Ammon's horn (tissue), 1 donor: ENCODE results near the gene ZNF561.
"Not testable (repeated sequence)": the region's sequence is repeated elsewhere in the genome, so short reads cannot be mapped to it uniquely, and the experiment has no call there.

ENCODE experiments used
- DNase-seq: peaks from one replicate; pipeline ENCODE4 v3.0.0-alpha.2; 2016; ENCODE audit warnings: low spot score

The ZNF561 gene

DNA sequence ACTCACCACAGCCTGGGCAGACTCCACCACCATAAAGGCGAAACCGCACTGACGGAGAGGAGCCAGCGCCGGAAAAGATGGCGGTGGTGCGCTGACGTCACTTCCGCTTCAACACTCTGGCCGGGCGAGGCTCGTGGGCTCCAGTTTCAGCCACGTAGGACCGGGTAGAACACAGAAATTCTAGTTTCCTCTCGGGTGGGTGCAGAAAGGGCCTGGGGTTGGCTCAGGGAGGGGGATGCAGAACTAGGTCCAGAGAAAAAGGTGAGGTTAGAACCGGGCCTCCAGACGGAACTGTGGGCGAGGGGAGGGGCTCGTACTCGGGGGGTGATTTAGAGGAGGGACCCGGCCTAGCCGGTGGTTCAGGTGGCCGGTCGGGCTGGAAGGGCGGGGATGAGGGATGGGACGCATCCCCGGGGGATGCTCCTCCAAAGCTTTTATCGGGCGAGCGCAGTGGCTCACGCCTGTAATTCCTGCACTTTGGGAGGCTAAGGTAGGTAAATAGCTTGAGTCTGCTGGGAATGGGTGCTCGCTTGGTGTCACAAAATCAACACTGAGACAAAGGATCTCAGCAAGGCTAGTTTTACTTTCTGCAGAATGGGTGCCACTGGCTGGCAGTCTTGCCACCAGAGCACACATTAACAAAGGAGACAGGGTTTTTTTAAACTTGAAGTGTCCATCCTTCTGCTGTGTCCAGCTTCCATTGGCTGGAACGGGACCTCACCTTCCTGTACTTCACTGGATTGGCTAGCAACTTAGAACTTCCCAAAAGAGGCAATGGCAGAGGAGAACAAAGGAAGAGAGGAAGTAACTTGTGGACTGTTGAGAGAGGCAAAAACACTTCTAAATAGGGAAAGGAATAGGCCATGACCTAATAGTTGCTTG, at the start of gene ZNF561:
Gene ZNF561, minus strand, starts transcription at position 77 of the 882 bp plus-strand sequence. CDS start 1,776 bp downstream, outside the sequence.
- peak; percentile 94 for DNase-seq

DNA sequence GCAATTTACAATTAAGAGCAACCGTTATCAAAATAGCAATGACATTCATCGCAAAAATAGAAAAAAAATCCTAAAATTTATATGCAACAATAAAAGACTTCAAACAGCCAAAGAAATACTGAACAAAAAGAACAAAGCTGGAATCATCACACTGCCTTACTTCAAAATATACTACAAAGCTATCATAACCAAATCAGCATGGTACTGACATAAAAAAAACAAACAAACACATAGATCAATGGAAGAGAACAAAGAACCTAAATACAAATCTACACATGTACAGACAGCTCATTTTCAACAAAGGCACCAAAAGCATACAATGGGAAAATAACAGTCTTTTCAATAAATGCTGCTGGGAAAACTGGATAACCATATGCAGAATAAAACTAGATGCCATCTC, 47.5 kb upstream of the ZNF561 start:
- DNase-seq = no peak

DNA sequence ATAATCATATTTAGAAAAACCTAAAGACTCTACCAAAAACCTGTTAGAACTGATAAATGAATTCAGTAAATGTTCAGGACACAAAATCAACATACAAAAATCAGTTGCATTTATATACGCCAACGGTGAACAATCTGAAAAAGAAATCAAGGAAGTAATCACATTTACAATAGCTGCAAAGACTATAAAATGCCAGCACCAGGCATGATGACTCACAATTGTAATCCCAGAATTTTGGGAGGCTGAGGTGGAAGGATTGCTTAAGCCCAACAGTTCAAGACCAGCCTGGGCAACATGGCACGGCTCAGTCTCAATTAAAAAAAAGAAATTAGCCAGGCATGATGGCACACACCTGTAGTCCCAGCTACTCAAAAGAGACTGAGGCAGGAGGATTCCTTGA, 46.9 kb upstream of the ZNF561 start:
- DNase-seq = no peak

DNA sequence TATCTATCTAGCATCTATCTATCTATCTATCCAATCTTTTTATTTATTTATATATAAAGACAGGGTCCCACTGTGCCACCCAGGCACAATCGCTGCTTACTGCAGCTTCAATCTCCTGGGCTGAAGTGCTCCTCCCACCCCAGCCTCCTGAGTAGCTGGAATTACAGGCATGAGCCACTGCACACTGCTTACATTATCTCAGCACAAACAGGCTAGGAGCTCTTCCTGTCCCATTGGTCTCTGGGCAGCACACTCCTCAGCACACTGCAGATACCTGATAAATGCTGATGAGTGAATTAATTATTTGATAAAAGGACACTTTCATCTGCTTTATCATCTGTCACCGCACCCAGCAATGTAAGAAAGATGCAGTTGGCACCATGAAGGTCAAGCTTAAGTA, 37.7 kb upstream of the ZNF561 start:
- DNase-seq = no peak

DNA sequence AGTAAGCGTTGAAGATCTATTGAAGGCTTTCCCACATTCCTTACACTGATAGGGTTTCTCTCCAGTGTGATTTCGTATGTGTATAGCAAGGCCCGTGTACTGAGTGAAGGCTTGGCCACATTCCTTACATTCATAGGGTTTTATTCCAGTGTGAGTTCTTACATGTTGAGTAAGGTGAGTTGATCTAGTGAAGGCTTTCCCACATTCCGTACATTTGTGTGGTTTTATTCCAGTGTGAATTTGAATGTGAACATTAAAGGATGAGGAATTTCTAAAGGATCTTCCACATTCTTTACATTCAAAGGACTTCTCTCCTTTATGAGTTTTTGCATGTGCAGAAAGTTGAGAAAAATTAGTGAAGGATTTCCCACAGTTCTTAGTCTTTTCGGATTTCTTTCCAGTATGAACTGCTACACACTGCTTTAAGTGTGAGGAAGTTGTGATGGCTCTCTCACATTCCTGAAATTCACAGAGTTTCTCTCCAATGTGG, 32.1 kb upstream of the ZNF561 start:
- DNase-seq = not testable (repeated sequence)

DNA sequence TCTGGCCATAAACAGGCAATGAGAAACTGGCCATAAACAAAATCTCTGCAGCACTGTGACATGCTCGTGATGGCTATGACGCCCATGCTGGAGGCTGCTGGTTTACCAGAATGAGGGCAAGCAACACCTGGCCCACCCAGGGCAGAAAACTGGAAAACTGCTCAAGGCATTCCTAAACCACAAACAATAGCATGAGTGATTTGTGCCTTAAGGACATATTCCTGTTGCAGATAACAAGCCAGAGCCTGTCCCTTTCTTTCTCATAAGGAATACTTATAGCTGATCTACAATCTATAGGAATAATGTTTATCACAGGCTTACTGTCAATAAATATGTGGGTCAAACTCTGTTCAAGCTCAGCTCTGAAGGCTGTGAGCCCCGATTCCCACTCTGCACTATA, 30.4 kb upstream of the ZNF561 start:
- not testable (repeated sequence) for DNase-seq

DNA sequence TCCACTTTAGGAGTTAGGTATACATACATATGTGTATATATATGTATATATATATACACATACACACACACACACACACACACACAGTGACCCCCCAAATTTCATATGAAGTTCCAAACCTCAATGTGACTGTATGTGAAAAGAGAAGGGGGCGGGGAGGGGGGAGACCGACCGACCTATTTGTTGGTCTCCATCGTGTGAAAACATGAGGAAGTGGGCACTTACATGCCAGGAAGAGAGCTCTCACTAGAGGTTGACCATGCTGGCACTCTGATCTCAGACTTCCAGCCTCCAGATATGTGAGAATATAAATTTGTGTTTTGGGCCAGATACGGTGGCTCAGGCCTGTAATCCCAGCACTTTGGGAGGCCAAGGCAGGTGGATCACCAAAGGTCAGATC, 29.3 kb upstream of the ZNF561 start:
- no peak for DNase-seq

DNA sequence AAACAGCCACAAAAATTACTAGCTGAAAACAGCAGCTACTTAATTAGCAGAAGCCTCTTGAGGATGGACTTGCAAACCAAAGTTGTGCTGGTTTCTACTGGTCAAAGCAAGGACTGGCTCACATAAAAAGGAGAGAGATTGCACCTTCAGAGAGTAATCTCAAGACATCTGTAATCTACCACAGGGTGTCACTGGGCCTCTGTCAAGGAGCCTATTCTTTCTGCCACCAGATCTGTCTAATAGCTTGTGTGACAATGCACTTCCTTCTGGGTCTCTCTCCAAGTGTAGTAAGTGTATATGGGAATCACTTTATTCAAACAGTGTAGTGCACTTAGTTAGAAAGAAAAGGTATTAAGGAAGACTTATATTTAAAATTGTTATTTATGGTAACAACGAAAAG, 24.4 kb upstream of the ZNF561 start:
- DNase-seq = peak; percentile 5

DNA sequence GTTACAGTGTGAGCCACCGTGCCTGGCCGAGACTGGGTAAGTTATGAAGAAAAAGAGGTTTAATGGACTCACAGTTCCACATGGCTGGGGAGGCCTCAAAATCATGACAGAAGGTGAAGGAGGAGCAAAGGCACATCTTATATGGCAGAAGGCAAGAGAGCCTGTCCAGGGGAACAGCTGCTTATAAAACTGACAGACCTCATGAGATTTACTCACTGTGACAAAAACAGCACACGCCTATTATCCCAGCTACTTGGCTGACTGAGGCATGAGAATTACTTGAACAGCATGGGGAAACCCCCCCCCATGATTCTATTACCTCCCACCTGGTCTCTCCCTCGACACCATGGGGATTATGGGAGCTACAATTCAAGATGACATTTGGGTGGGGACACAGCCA, 23.4 kb upstream of the ZNF561 start:
- peak; percentile 17 for DNase-seq

DNA sequence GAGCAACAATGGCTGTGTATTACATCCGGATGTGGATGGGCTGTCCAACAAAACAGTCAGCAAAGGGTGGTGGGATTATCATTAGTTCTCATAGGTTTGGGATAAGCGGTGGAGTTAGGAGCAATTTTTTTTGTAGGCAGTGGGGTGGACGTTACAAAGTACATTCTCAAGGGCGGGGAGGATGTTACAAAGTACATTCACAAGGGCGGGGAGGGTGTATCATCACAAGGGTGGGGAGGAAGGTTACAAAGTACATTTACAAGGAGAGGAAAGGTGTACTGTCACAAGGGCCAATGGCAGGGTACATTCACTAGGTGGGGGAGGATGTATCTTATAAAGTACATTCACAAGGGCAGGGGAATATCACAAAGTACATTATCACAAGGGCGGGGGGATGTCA, 20.8 kb upstream of the ZNF561 start:
- no peak for DNase-seq

DNA sequence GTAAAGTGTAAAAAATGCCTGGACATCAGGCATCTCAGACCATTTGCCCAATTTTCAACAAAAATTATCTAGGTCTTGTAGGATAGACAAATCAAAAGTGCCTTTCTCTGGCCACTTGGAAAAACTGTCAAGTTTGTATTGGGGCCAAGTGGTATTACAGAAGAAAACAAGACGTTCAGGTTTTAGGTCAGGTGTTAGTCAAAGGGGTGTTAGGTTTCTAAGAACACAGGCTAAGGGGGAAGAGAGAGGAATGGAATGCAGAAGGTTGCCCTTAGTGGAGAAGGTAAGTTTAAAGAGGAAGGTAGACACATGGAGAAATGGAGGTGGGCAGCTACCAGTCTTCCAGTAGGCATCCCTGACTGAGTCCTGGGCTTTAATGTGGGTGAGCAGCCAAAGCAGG, 19.9 kb upstream of the ZNF561 start:
- DNase-seq = no peak

DNA sequence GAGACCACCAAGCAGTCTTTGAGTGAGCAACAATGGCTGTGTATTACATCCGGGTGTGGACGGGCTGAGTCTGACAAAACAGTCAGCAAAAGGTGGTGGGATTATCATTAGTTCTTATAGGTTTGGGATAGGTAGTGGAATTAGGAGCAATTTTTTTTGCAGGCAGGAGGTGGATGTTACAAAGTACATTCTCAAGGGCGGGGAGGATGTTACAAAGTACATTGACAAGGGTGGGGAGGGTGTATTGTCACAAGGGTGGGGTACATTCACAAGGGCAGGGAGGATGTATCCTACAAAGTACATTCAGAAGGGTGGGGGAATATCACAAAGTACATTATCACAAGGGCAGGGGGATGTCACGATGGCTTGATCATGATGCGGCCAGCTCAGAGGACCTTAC, 15.0 kb upstream of the ZNF561 start:
- DNase-seq = no peak

DNA sequence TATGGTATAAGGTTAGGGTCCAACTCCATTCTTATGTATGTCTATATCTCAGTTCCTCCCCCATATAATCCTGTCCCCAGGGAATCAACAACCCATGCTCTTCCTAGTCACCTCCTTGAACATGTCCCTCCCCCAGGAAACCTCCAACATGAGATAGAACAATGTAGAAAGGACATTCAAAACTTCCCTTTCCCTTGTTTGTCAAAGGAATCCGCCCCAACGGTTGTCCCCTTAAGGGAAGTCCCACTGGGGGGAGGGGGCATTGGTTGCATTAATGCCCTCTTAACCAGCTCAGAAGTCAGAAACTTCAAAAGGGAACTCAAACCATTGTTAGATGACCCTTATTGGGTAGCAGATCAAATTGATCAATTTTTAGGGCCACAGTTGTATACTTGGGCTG, 6.8 kb upstream of the ZNF561 start:
- DNase-seq = no peak

DNA sequence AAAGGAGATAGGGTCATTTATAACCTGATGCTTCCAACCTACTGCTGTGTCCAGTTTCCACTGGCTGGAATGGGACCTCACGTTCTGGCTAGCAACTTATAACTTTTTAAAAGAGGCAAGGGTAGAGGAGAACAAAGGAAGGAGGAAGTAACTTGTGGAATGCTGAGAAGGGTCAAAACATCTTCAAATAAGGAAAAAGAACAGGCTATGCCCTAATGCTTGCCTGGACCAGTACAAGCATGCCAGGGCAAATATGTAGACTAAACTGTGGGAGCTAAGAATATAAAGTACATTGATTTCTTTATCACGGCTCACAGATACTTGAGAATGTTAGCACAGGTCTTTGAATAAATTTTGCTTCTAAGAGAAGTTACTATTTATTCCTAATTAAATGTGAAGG, 1.5 kb upstream of the ZNF561 start:
- no peak for DNase-seq

DNA sequence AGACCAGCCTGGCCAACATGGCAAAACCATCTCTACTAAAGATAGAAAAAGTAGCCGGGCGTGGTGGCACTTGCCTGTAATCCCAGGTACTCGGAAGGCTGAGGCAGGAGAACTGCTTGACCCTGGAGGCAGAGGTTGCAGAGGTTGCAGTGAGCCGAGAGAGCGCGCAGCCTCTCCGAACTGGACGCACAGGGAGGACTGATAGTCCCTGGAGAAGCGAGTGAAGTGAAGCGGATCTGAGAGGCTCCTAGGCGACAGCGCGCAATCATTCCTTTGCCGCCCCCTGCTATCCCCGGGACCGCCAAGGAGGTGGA, 233 bp downstream of the ZNF561 start:
- no peak for DNase-seq

DNA sequence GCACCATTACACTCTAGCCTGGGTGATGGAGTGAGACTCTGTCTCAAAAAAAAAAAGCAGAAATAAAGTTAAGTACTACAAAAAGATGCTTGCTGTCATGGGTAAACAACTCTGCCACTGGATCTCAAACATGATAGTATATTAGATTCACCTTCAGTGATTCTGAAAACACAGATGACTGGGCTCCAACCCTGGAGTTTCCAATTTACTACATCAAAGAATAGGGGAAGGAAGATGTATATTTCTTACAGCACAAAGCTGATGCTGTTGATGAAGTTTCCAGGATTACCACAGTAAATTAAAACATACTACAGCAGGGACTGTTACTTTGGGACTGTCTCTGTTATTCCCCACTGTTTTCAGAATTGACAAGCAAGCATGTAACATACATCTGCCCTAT, 5.2 kb downstream of the ZNF561 start:
- no peak for DNase-seq

DNA sequence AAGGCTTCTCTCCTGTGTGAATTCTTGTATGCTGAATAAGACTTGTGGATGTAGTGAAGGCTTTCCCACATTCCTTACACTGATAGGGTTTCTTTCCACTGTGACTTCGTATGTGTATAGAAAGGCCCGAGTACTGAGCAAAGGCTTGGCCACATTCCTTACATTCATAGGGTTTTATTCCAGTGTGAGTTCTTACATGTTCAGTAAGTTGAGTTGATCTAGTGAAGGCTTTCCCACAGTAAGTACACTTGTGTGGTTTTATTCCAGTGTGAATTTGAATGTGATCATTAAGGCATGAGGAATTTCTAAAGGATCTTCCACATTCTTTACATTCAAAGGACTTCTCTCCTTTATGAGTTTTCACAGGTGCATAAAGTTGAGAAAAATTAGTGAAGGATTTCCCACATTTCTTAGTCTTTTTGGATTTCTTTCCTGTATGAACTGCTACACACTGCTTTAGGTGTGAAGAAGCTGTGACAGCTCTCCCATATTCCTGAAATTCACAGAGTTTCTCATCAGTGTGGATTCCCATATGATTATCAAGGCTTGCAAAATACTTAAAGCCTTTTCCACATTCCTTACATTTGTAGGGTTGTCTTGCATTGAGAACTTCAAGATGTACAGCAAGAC, 10.4 kb downstream of the ZNF561 start:
- DNase-seq = no peak

DNA sequence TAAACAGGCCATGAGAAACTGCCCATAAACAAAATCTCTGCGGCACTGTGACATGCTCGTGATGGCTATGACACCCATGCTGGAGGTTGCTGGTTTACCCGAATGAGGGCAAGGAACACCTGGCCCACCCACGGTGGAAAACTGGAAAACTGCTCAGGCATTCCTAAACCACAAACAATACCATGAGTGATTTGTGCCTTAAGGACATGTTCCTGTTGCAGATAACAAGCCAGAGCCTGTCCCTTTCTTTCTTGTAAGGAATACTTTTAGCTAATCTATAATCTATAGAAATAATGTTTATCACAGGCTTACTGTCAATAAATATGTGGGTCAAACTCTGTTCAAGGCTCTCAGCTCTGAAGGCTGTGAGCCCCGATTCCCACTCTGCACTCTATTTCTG, 12.1 kb downstream of the ZNF561 start:
- DNase-seq = no peak

DNA sequence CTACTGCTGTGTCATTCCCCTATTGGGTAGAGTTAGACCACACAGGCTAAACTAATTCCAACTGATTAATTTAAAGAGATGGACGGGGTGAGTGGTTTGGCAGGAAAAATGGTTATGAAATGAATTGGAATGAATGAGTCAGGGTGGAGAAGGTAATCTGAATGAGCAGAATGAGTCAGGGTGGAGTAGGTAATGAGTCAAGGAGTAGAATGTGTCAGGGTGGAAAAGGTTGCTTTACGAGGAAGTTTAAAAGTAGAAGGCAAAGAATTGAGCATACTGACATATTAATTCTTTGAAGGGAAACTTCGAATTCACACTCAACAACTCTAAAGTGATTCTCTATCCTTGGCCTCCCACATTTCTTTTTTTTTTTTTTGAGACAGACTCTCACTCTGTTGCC, 24.0 kb downstream of the ZNF561 start:
- no peak for DNase-seq

DNA sequence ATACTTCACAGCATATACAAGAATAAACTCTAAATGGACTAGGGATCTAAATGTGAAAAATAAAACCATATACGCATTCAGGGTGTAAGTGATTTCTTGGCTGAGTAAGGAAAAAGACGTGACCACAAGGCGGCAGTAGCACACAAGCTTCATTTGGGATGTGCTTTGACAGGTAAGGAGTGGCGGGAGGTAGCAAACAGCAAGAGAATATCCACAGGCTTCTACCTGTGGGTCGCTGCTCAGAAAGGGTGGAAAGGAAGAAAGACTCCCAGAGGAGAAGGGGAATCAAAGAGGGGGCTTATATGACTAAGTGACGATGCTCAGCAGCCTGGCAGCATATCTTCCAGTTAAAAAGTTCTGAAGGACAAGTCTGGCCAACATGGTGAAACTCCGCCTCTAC, 34.3 kb downstream of the ZNF561 start:
- DNase-seq = peak; percentile 80

DNA sequence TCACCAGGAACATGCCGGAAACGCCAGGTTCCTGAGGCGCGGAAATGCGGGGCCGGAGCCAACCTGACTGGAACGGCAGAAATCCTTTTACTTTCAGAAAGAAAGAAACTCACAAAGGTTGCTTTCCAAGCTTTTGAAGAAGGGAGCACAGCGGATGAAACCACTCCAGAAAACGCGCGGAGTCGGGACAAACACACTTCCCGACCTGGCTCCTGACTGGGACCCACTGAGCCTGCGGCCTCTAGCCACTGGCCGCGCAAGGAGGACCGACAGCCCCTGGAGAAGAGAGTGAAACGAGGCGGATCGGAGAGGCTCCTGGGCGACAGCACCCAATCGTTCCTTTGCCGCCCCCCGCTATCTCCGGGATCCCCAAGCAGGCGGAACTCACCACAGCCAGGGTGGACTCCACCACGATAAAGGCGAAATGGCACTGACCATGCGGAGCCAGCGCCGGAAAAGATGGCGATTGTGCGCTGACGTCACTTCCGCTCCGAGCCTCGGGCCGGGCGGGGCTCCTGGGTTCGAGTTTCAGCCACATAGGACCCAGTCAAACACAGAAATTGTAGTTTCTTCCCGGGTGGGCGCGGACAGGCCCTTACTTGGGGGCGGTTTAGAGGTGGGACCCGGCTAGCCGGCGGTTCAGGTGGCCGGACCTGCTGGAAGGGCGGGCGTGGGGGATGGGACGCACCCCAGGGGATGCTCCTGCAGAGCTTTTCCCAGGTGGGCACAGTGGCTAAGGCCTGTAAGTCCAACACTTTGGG, 36.8 kb downstream of the ZNF561 start, which contains the start of gene ZNF121:
Gene ZNF121, minus strand, starts transcription at position 432 of the 761 bp plus-strand sequence. CDS start 16,407 bp downstream, outside the sequence.
- DNase-seq = peak; percentile 89

DNA sequence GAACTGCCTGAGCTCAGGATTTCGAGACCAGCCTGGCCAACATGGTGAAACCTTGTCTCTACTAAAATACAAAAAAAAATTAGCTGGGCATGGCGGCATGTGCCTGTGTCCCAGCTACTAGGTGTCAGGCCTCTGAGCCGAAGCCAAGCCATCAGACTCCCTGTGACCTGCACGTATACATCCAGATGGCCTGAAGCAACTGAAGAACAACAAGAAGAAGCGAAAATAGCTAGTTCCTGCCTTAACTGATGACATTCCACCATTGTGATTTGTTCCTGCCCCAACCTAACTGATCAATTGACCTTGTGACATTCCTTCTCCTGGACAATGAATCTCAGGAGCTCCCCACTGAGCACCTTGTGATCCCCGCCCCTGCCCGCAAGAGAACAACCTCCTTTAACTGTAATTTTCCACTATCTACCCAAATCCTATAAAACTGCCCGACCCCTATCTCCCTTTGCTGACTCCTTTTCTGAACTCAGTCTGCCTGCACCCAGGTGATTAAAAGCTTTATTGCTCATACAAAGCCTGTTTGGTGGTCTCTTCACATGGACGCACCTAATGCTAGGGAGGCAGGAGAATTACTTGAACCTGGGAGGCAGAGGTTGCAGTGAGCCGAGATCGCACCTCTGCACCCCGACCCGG, 38.8 kb downstream of the ZNF561 start:
- DNase-seq = not testable (repeated sequence)
